Astrocyte (in vitro differentiated cells and primary cell): Measurements from ENCODE around the gene TAF11. TPM values are rescaled to one million over a fixed set of nuclear protein-coding genes. Genes with fewer than 3 reads are reported as not detected.

Experiments used
- DNase-seq: peaks from one replicate; pipeline ENCODE4 v3.0.0-alpha.2; 2010; ENCODE audit warnings: low read depth
- FAIRE-seq: peaks from 2 replicates; lab custom pipeline; 2011; peaks lifted over from hg19 to GRCh38; lab: Jason Lieb, UNC
- H2AFZ ChIP-seq: 2 replicates; pipeline ENCODE4 v1.6.0; 2012; ENCODE audit warnings: low read depth, low read length, inconsistent platforms
- H3K27ac ChIP-seq: 2 replicates; pipeline ENCODE4 v1.5.1; 2011; ENCODE audit warnings: low read depth, low read length, inconsistent platforms
- H3K27me3 ChIP-seq: 2 replicates; pipeline ENCODE4 v1.6.0; 2011; ENCODE audit warnings: low read length, inconsistent platforms; ENCODE audit not compliant: insufficient read depth
- H3K36me3 ChIP-seq: 2 replicates; pipeline ENCODE4 v1.5.1; 2011; ENCODE audit warnings: low read length, inconsistent platforms; ENCODE audit not compliant: insufficient read depth
- H3K4me1 ChIP-seq: 2 replicates; pipeline ENCODE4 v1.5.1; 2011; ENCODE audit warnings: low read length, inconsistent platforms; ENCODE audit not compliant: insufficient read depth
- H3K4me2 ChIP-seq: 2 replicates; pipeline ENCODE4 v1.6.0; 2012; ENCODE audit warnings: low read length, inconsistent platforms
- H3K4me3 ChIP-seq: 2 replicates; pipeline ENCODE4 v1.5.1; 2011; ENCODE audit warnings: low read depth, mild to moderate bottlenecking, low read length, inconsistent platforms; ENCODE audit not compliant: insufficient read depth
- H3K79me2 ChIP-seq: 2 replicates; pipeline ENCODE4 v1.6.0; 2012; ENCODE audit warnings: mild to moderate bottlenecking, low read length, inconsistent platforms; ENCODE audit not compliant: insufficient read depth
- H3K9ac ChIP-seq: 2 replicates; pipeline ENCODE4 v1.6.0; 2012; ENCODE audit warnings: mild to moderate bottlenecking, low read length, inconsistent platforms
- H3K9me3 ChIP-seq: 2 replicates; pipeline ENCODE4 v1.5.1; 2012; ENCODE audit warnings: low read depth, mild to moderate bottlenecking, low read length, inconsistent platforms; ENCODE audit not compliant: insufficient read depth
- H4K20me1 ChIP-seq: 2 replicates; pipeline ENCODE4 v1.6.0; 2012; ENCODE audit warnings: low read length, inconsistent platforms; ENCODE audit not compliant: insufficient read depth
- H3K27ac Mint-ChIP-seq: one replicate; pipeline ENCODE4 v1.8.0; 2021; ENCODE audit warnings: mild to moderate bottlenecking, mixed read lengths; ENCODE audit not compliant: unreplicated experiment
- H3K27me3 Mint-ChIP-seq: one replicate; pipeline ENCODE4 v1.8.0; 2021; ENCODE audit warnings: low read depth, mixed read lengths; ENCODE audit not compliant: unreplicated experiment
- H3K36me3 Mint-ChIP-seq: one replicate; pipeline ENCODE4 v1.8.0; 2021; ENCODE audit warnings: low read depth, mixed read lengths; ENCODE audit not compliant: unreplicated experiment
- H3K4me1 Mint-ChIP-seq: one replicate; pipeline ENCODE4 v1.8.0; 2021; ENCODE audit warnings: low read depth, mixed read lengths; ENCODE audit not compliant: unreplicated experiment
- H3K4me3 Mint-ChIP-seq: one replicate; pipeline ENCODE4 v1.8.0; 2021; ENCODE audit warnings: mild to moderate bottlenecking, moderate library complexity, mixed read lengths; ENCODE audit not compliant: unreplicated experiment
- H3K9me3 Mint-ChIP-seq: one replicate; pipeline ENCODE4 v1.8.0; 2021; ENCODE audit warnings: mild to moderate bottlenecking, mixed read lengths; ENCODE audit not compliant: unreplicated experiment
- CTCF ChIP-seq: IDR thresholded peaks from 2 replicates; pipeline ENCODE4 v1.5.1; 2011; ENCODE audit warnings: low read depth, mild to moderate bottlenecking, inconsistent platforms, low read length, moderate library complexity; ENCODE audit not compliant: insufficient read depth
- EZH2 ChIP-seq: IDR thresholded peaks from 2 replicates; pipeline ENCODE4 v1.6.1; 2012; ENCODE audit warnings: mild to moderate bottlenecking, low read length, inconsistent platforms; ENCODE audit not compliant: insufficient read depth
- total RNA-seq: library from RNA; stranded (reverse); gene quantifications from 2 replicates; pipeline ENCODE4 v1.2.1, GENCODE V29; 2021

TAF11 gene
- total RNA-seq, 1 donor from 2014 or later = 32.6 TPM

DNA sequence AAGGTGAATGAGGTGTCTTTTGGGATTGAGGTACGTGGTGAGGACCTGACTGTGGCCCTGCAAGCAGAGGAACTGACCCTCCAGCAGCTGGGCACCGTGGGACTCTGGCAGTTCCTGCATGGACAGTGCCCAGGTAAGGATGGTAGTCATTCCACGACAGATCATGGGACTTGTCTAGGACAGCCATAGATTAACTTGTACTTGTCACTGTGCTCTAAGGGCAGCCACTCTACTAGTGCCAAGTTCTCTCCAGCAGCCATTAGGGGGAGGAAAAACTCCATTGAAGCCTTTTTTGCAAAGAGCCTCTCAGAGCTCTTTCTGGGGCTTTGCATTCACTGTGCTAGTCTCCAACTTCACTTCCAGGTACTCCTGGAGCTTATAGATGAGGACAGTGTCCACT, 20.4 kb downstream of the TAF11 start:
- Mint-ChIP-seq H3K36me3 (peaks cover 37% of the 10 kb centered on the region), H3K4me3 (no peak overlapping the region), H3K9me3 (no peaks in the 10 kb centered on the region), H3K27me3 (no peaks in the 10 kb centered on the region), H3K4me1 (peaks cover 2% of the 10 kb centered on the region), H3K27ac (no peak overlapping the region)
- Histone ChIP-seq H3K4me1 (no peaks in the 10 kb centered on the region), H4K20me1 (peaks cover 5% of the 10 kb centered on the region), H3K9ac (no peak overlapping the region), H3K4me2 (no peak overlapping the region), H3K36me3 (no peaks in the 10 kb centered on the region), H2AFZ (no peak overlapping the region), H3K27me3 (no peaks in the 10 kb centered on the region), H3K79me2 (no peaks in the 10 kb centered on the region), H3K4me3 (no peak overlapping the region), H3K27ac (no peak overlapping the region), H3K9me3 (no peaks in the 10 kb centered on the region)
- no peak for DNase-seq
- no peak for FAIRE-seq
- no peak for TF ChIP-seq CTCF
- TF ChIP-seq EZH2 = no peak

- no peak for FAIRE-seq
- Mint-ChIP-seq H3K36me3 (peaks cover 32% of the 10 kb centered on the region), H3K4me3 (no peak overlapping the region), H3K27me3 (no peaks in the 10 kb centered on the region), H3K4me1 (peaks cover 2% of the 10 kb centered on the region), H3K27ac (no peak overlapping the region), H3K9me3 (no peaks in the 10 kb centered on the region)
- no peak for TF ChIP-seq CTCF
- no peak for TF ChIP-seq EZH2
- Histone ChIP-seq H3K9ac (no peak overlapping the region), H3K36me3 (no peaks in the 10 kb centered on the region), H3K9me3 (no peaks in the 10 kb centered on the region), H3K27me3 (no peaks in the 10 kb centered on the region), H2AFZ (no peak overlapping the region), H3K4me2 (no peak overlapping the region), H3K79me2 (no peaks in the 10 kb centered on the region), H4K20me1 (peaks cover 3% of the 10 kb centered on the region), H3K4me1 (no peaks in the 10 kb centered on the region), H3K27ac (no peak overlapping the region), H3K4me3 (no peak overlapping the region)
- DNase-seq = no peak
Observed at GRCh38 chr6:34866509-34866908, 21.3 kb downstream of the TAF11 start.

- DNase-seq (no peak), FAIRE-seq (no peak)
- peaks cover 24% of the 10 kb centered on the region for H3K36me3 Mint-ChIP-seq
- no peak for TF ChIP-seq CTCF
- H3K27me3 Mint-ChIP-seq = no peaks in the 10 kb centered on the region
- Histone ChIP-seq H3K4me3 (no peak overlapping the region), H3K79me2 (no peaks in the 10 kb centered on the region), H3K4me2 (no peak overlapping the region), H3K9ac (no peak overlapping the region), H3K27ac (no peak overlapping the region), H3K4me1 (no peaks in the 10 kb centered on the region), H4K20me1 (no peaks in the 10 kb centered on the region), H3K36me3 (no peaks in the 10 kb centered on the region), H3K9me3 (no peaks in the 10 kb centered on the region), H2AFZ (no peak overlapping the region), H3K27me3 (no peaks in the 10 kb centered on the region)
- no peak overlapping the region for H3K27ac Mint-ChIP-seq
- H3K4me3 Mint-ChIP-seq = no peak overlapping the region
- H3K4me1 Mint-ChIP-seq = peaks cover 2% of the 10 kb centered on the region
- no peaks in the 10 kb centered on the region for H3K9me3 Mint-ChIP-seq
Observed at GRCh38 chr6:34865107-34865506, 22.7 kb downstream of the TAF11 start.
